Heart left ventricle (tissue), 16 donors: ENCODE measurements around the gene IER3. TPM values are rescaled to one million over a fixed set of nuclear protein-coding genes. Genes with fewer than 3 reads are reported as not detected.
A peak's percentile ranks its signal among the peaks of the same experiment; 100 is the strongest.

Experiments used
- ATAC-seq, 4 donors: fragments of 200-7000 bp; cut with Tn5 transposase; one replicate each; pipeline ENCODE4 v1.9.1; 2020 to 2022; ENCODE audit warnings: moderate library complexity in 4 of 4, mild to moderate bottlenecking in 3 of 4, moderate number of reproducible peaks in 1 of 4
- DNase-seq, 5 donors: peaks; one replicate each; pipeline ENCODE4 v3.0.0-alpha.2; 2020
- H3K27ac ChIP-seq, 12 donors: fragments of 200-600 bp; sonication (generic) in 4 of 12; one replicate each; pipeline versions ENCODE4 v1.5.0 to v1.8.0; 2016 to 2022; ENCODE audit warnings: mild to moderate bottlenecking in 2 of 12
- H3K27me3 ChIP-seq, 9 donors: fragments of 200-600 bp; sonication (generic) in 2 of 9; one replicate each; pipeline versions ENCODE4 v1.5.1 to v1.8.0; 2016 to 2022; ENCODE audit warnings: mild to moderate bottlenecking in 3 of 9
- H3K36me3 ChIP-seq, 9 donors: fragments of 200-600 bp; sonication (generic) in 2 of 9; one replicate each; pipeline versions ENCODE4 v1.5.0 to v1.8.0; 2018 to 2022; ENCODE audit warnings: mild to moderate bottlenecking in 2 of 9
- H3K4me1 ChIP-seq, 12 donors: fragments of 200-600 bp; sonication (generic) in 4 of 12; one replicate each; pipeline versions ENCODE4 v1.5.0 to v1.8.0; 2016 to 2022; ENCODE audit warnings: mild to moderate bottlenecking in 3 of 12
- H3K4me3 ChIP-seq, 12 donors: fragments of 200-600 bp; sonication (generic) in 4 of 12; one replicate each; pipeline versions ENCODE4 v1.5.0 to v1.8.0; 2017 to 2022; ENCODE audit warnings: mild to moderate bottlenecking in 9 of 12, moderate library complexity in 4 of 12
- H3K9me3 ChIP-seq, 12 donors: fragments of 200-600 bp; sonication (generic) in 4 of 12; one replicate each; pipeline versions ENCODE4 v1.5.0 to v1.8.0; 2016 to 2022; ENCODE audit warnings: mild to moderate bottlenecking in 1 of 12
- POLR2A ChIP-seq, 2 donors: fragments of 450-650 bp; IDR thresholded peaks; one replicate each; pipeline ENCODE4 v1.6.1; 2017; ENCODE audit warnings: antibody characterized with exemption in 2 of 2, mild to moderate bottlenecking in 2 of 2, moderate library complexity in 2 of 2
- WGBS, 4 donors: extraction: QIAGEN DNeasy Blood & Tissue Kit in 2 of 4; methylation state at CpG; one replicate each; pipeline versions ENCODE4 v1.1.5 to v1.1.7; 2013 to 2018; 5-methylcytosine and 5-hydroxymethylcytosine counted together
- intact Hi-C, 10 donors: fragments of 100-400 bp; cut with DNase I; formaldehyde crosslinking; loops; one replicate each; pipeline versions ENCODE4 v1.11.1 to v1.14.2; 2022
- polyA plus RNA-seq, 2 donors: library from polyadenylated mRNA; stranded (reverse); fragments of 200-250 nt; gene quantifications; one replicate each; pipeline ENCODE4 v1.2.3, GENCODE V29; 2013
- total RNA-seq, 9 donors: library from RNA; depleted of rRNA in 2 of 9; stranded (reverse); fragments of >200 nt in 2 of 9; fragmentation: NEBNext Ultra II Directional in 3 of 9; extraction: Animal tissue kit (Norgen Biotek cat#: 25700) in 3 of 9; gene quantifications; one replicate each; pipeline versions ENCODE4 v1.1.0 to v1.2.4, GENCODE V29; 2016 to 2023
- TF ChIP-seq, protein P1 (sequence below), 12 donors: fragments of 200-600 bp; sonication (generic) in 4 of 12; IDR thresholded peaks; one replicate each; pipeline versions ENCODE4 v1.5.0 to v1.8.0; 2018 to 2022; ENCODE audit warnings: antibody characterized with exemption in 12 of 12, mild to moderate bottlenecking in 5 of 12
- donor health status: ischemic (EF 13 %, LVEDD 7.1; RV severe dilation, severe dysfunction).
- donor health status: healthy with polysubstance abuse.
- donor health status: DM: no; HTN: yes; CAD: no.
- donor health status: DM: no; HTN: no; CAD: no.
- donor health status: ischemic (EF 25% LVEDD 6.9; RV normal size, moderate dysfunction).
- donor health status: ischemic (EF 25% LVEDD 5.7; RV mildly dilated, moderate dysfunction).
- donor health status: healthy.
- donor health status: DM: yes; HTN: yes; CAD: no.
- donor health status: ischemic (EF 35%, LVEDD 5.7; RV mildly dilated, moderate dysfunction).
- donor health status: nonischemic (EF 11% LVEDD 7.7; RV severe dilation, severe dysfunction).
- donor health status: DM: yes; HTN: yes; CAD: no.
- donor health status: PGD.
- donor health status: ischemic (EF 29% LVEDD 5.4; RV normal size, mild dysfunction).
- donor health status: nonischemic (EF 23%, LVEDD 6.1; RV moderate dilation, normal function).

IER3 gene
- total and polyA plus RNA-seq, 11 donors, result 8.7 to 127 (median 69.8) TPM

DNA sequence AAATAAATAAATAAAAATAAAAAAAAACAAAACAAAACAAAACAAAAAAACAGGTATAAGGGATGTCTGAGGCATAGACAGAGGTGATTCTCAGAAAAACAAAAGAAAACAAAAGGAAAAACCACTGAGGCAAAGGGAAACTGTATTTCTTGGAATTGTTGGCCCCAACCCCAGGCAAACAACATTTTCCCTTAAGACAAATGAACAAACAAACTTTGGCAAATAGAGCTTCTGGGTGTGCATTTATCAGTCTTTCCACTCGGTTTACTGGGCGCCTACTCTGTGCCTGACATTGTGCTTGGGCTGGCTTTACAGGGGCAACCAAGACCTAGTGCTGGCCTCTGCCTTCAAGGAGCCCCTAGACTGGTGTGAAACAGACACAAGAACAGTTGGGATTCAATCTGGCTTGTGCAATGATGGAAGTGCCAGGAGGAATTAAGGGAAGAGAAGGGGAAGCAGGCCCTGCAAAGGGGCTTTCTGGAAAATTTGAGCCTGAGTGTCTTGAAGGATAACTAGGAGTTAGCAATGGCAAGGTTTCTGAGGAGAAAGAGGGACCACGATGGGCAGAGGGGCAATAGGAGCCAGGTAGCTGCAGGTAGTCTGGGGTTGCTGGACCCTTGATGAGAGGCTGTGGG, 33.8 kb upstream of the IER3 start:
- 80 to 84% (median 81%) methylated on average over 3 of the region's 3 CpGs for WGBS, 4 donors

DNA sequence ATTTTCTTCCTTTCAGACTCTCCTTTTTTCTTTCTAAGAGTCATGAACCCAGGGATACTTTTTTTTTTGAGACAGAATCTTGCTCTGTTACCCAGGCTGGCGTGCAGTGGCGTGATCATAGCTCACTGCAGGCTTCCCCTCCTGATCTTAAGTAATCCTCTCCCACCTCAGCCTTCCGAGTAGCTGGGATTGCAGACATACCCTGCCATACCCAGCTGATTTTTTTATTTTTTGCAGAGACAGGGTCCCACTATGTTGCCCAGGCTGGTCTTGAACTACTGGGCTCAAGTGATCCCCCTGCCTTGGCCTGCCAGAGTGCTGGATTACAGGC, 32.8 kb upstream of the IER3 start:
- WGBS, 4 donors, result 96 to 100% (median 98%) methylated on average over 3 of the region's 3 CpGs
- H3K4me3 ChIP-seq, result no peak overlapping the region
- DNase-seq, result no peak
- peaks cover 0 to 65% (median 40%) of the 10 kb centered on the region in 12 donors for H3K4me1 ChIP-seq
- peak overlapping the region in 2 of 12 donors; percentile 93 to 94 for H3K27ac ChIP-seq
- no peaks in the 10 kb centered on the region for H3K27me3 ChIP-seq
- no peak for ATAC-seq
- no peaks in the 10 kb centered on the region for H3K9me3 ChIP-seq
- intact Hi-C loops, result loop anchor here in 2 of 10 donors (5.0 kb wide), 1 partner anchor 35 kb away; the partner anchor contains the start of genes FLOT1 (in 2 of the 2) and IER3 (in 2 of the 2)
- TF ChIP-seq, protein P1, sequence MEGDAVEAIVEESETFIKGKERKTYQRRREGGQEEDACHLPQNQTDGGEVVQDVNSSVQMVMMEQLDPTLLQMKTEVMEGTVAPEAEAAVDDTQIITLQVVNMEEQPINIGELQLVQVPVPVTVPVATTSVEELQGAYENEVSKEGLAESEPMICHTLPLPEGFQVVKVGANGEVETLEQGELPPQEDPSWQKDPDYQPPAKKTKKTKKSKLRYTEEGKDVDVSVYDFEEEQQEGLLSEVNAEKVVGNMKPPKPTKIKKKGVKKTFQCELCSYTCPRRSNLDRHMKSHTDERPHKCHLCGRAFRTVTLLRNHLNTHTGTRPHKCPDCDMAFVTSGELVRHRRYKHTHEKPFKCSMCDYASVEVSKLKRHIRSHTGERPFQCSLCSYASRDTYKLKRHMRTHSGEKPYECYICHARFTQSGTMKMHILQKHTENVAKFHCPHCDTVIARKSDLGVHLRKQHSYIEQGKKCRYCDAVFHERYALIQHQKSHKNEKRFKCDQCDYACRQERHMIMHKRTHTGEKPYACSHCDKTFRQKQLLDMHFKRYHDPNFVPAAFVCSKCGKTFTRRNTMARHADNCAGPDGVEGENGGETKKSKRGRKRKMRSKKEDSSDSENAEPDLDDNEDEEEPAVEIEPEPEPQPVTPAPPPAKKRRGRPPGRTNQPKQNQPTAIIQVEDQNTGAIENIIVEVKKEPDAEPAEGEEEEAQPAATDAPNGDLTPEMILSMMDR (IDR thresholded peaks at IDR 0.05), result no peak
- H3K36me3 ChIP-seq, result no peaks in the 10 kb centered on the region

More for the DNA sequence above, 33.8 kb upstream of the IER3 start:
- TF ChIP-seq POLR2A (IDR thresholded peaks at IDR 0.05), result no peak
- TF ChIP-seq, protein P1 (IDR thresholded peaks at IDR 0.05), result no peak
- no peak overlapping the region for H3K4me3 ChIP-seq
- no peaks in the 10 kb centered on the region for H3K27me3 ChIP-seq
- intact Hi-C loops, result loop anchor here in 2 of 10 donors (5.0 kb wide), 1 partner anchor 36 kb away; the partner anchor contains the start of genes FLOT1 (in 2 of the 2) and IER3 (in 2 of the 2)
- H3K4me1 ChIP-seq, result peaks cover 0 to 75% (median 45%) of the 10 kb centered on the region in 12 donors
- no peaks in the 10 kb centered on the region for H3K9me3 ChIP-seq
- DNase-seq, result no peak
- H3K27ac ChIP-seq, result peak overlapping the region; percentile 72 to 97 (median 94)
- H3K36me3 ChIP-seq, result no peaks in the 10 kb centered on the region
- no peak for ATAC-seq

DNA sequence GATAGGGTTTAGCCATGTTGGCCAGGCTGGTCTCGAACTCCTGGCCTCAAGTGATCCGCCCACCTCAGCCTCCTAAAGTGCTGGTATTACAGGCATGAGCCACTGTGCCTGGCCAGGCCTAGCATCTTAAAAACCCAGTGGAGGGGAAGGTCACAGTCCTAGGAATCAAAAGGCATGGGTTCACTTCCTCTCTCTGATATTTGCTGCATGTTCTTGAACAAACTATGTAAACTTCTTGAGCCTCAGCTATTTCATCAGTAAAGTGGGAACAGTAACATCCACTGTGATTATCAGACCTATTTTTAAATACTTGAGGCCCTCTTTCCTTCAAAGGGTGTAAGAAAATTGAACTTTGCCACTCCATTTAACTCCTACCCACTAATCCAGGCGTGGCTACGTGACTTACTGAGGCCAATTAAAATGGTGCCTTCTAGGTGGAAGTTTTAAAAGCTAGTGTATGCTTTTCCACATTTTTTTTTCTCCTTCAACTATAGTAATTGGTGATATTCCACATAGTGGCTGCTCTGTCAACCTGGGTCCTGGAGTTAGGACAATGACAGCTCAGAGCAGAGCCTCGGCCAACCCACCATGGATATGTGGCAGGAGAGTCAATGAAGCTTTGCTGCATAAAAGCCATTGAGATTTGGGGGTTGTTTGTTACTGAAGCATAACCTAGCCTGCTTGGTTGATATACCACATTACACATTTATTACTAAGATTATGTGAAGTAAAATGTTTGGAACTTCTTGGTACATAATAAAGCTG, 32.2 kb upstream of the IER3 start:
- TF ChIP-seq POLR2A (IDR thresholded peaks at IDR 0.05), result no peak
- TF ChIP-seq, protein P1 (IDR thresholded peaks at IDR 0.05), result no peak
- 89 to 100% (median 90%) methylated on average over 5 of the region's 5 CpGs for WGBS, 4 donors
- Histone ChIP-seq H3K27ac (peak overlapping the region in 1 of 12 donors; percentile 94), H3K27me3 (no peaks in the 10 kb centered on the region), H3K4me3 (no peak overlapping the region), H3K36me3 (no peaks in the 10 kb centered on the region), H3K9me3 (no peaks in the 10 kb centered on the region), H3K4me1 (peaks cover 0 to 60% (median 37%) of the 10 kb centered on the region in 12 donors)
- no peak for DNase-seq
- intact Hi-C loops, result loop anchor here in 2 of 10 donors (5.0 kb wide), 1 partner anchor 34 kb away; the partner anchor contains the start of genes FLOT1 (in 2 of the 2) and IER3 (in 2 of the 2)
- no peak for ATAC-seq

DNA sequence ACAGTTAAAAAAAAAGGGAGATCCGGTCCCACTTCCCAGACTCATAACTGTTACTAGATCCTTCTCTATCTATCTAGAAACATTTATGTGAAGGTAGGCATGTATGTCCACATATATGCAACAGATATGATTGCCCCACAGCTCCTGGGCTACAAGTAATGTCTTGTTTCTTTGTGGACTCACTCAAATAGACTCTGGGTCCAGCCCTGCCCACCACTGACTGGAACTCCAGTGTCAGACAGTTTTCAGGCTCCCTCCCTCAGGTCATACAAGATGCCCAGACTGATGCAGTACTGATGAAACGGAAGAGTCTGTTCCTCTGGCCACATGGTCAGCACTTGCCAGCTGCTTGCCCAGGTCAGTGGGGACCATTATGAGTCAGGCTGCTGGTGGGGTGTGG, 30.8 kb upstream of the IER3 start:
- intact Hi-C loops, result loop anchor here in 2 of 10 donors (5.0 kb wide), 1 partner anchor 33 kb away; the partner anchor contains the start of genes FLOT1 (in 2 of the 2) and IER3 (in 2 of the 2)
- Histone ChIP-seq H3K27me3 (no peaks in the 10 kb centered on the region), H3K4me3 (no peak overlapping the region), H3K9me3 (no peaks in the 10 kb centered on the region), H3K4me1 (peaks cover 0 to 55% (median 23%) of the 10 kb centered on the region in 12 donors), H3K27ac (peak overlapping the region in 8 of 12 donors; percentile 5 to 83 (median 56)), H3K36me3 (no peaks in the 10 kb centered on the region)
- 87 to 98% (median 93%) methylated on average over 2 of the region's 2 CpGs for WGBS, 4 donors
- ATAC-seq (no peak), DNase-seq (no peak)
- TF ChIP-seq, protein P1 (IDR thresholded peaks at IDR 0.05), result no peak
- no peak for TF ChIP-seq POLR2A (IDR thresholded peaks at IDR 0.05)
